ENCODE data around the gene SLC25A44. TPM values are rescaled to one million over a fixed set of nuclear protein-coding genes. Genes with fewer than 3 reads are reported as not detected.

SLC25A44 gene
- total and polyA plus RNA-seq, 2 donors (not counting 1 experiment from before 2014, with no cell fraction given): 14.9 to 27.2 TPM

GRCh38 chr1:156200044-156200443 is 6.1 kb downstream of the SLC25A44 start:
- H3K4me1 ChIP-seq (ENCODE audit: control insufficient read depth in 2 of 2, insufficient read depth in 2 of 2, low read length in 2 of 2): peaks cover 0 to 5% of the 10 kb centered on the region in 2 donors
- H3K27me3 Mint-ChIP-seq: no peaks in the 10 kb centered on the region
- no peaks in the 10 kb centered on the region for H3K9me3 Mint-ChIP-seq (ENCODE audit: insufficient read depth)
- no peak for ATAC-seq (ENCODE audit: low read depth)
- no peak overlapping the region for H2AFZ ChIP-seq (ENCODE audit: insufficient read depth, low read depth, low read length, poor library complexity, severe bottlenecking)
- TF ChIP-seq EZH2 (IDR thresholded peaks at IDR 0.05; ENCODE audit: borderline replicate concordance, insufficient read depth, low read depth, low read length, poor library complexity, severe bottlenecking): no peak
- TF ChIP-seq, protein P1, sequence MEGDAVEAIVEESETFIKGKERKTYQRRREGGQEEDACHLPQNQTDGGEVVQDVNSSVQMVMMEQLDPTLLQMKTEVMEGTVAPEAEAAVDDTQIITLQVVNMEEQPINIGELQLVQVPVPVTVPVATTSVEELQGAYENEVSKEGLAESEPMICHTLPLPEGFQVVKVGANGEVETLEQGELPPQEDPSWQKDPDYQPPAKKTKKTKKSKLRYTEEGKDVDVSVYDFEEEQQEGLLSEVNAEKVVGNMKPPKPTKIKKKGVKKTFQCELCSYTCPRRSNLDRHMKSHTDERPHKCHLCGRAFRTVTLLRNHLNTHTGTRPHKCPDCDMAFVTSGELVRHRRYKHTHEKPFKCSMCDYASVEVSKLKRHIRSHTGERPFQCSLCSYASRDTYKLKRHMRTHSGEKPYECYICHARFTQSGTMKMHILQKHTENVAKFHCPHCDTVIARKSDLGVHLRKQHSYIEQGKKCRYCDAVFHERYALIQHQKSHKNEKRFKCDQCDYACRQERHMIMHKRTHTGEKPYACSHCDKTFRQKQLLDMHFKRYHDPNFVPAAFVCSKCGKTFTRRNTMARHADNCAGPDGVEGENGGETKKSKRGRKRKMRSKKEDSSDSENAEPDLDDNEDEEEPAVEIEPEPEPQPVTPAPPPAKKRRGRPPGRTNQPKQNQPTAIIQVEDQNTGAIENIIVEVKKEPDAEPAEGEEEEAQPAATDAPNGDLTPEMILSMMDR (IDR thresholded peaks at IDR 0.05): no peak
- H3K4me1 Mint-ChIP-seq: peaks cover 32% of the 10 kb centered on the region
- no peak overlapping the region for H3K4me2 ChIP-seq (replicated peaks; ENCODE audit: low read depth, low read length, poor library complexity, severe bottlenecking)
- H3K27me3 ChIP-seq (replicated peaks in 1 of 4; ENCODE audit: control extremely low read depth in 1 of 4, control insufficient read depth in 3 of 4, insufficient read depth in 4 of 4, low read length in 3 of 4): no peaks in the 10 kb centered on the region
- no peak overlapping the region for H3K4me3 Mint-ChIP-seq
- DNase-seq: no peak
- intact Hi-C loops (cut with micrococcal nuclease): no loop called here
- H3K9ac ChIP-seq (ENCODE audit: low read length): no peak overlapping the region
- no peak overlapping the region for H3K27ac Mint-ChIP-seq
- H3K79me2 ChIP-seq (ENCODE audit: control insufficient read depth, insufficient read depth, low read length): peaks cover 78% of the 10 kb centered on the region
- no peaks in the 10 kb centered on the region for H3K9me3 ChIP-seq (ENCODE audit: control extremely low read depth in 1 of 3, control insufficient read depth in 2 of 3, insufficient read depth in 1 of 3, low read length in 2 of 3)
- WGBS (ENCODE audit: insufficient coverage): 96% methylated on average over 5 of the region's 8 CpGs
- no peak overlapping the region for H3K27ac ChIP-seq (ENCODE audit: low read length in 2 of 2)
- H3K4me3 ChIP-seq (ENCODE audit: control extremely low read depth in 1 of 5, extremely low read depth in 1 of 5, insufficient read depth in 1 of 5, low read depth in 2 of 5, low read length in 4 of 5): no peak overlapping the region
- H3K36me3 ChIP-seq (replicated peaks in 1 of 2; ENCODE audit: control extremely low read depth in 1 of 2, control insufficient read depth in 1 of 2, extremely low read depth in 1 of 2, insufficient read depth in 2 of 2, low read length in 1 of 2): peaks cover 0 to 52% of the 10 kb centered on the region in 2 experiments
- peaks cover 35% of the 10 kb centered on the region for H4K20me1 ChIP-seq (ENCODE audit: control insufficient read depth, insufficient read depth, low read length, poor library complexity, severe bottlenecking)
- ChIA-PET POLR2A (interaction anchor here (0.6 kb wide), 2 partner anchors 11 to 36 kb away, joined by 4 to 6 read pairs; no protein-coding TSS in a partner anchor), CTCF (interaction anchor here (0.7 to 5.7 kb wide), 5 partner anchors 25 to 103 kb away, joined by 3 to 27 read pairs (median 4); no protein-coding TSS in a partner anchor)

DNA sequence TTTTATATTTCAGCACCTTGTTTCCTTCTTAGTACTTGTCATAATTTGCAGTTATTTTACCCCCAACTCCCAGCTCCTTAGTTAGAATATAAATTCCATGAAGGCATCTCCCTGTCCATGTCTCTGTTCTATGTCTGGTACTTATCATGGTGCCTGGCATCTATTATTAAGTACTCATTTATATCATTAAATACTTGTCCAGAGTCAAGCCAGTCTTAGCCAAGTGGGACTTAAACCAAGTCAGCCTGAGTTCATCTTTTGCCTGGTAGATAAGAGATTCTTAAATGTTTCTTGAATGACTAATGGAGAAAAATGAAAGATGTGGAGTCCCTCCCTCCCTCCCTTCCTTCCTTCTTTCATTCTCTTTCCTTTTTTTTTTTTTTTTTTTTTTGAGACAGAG is 9.4 kb downstream of the SLC25A44 start:
- Histone ChIP-seq H3K9me3 (ENCODE audit: control extremely low read depth in 1 of 3, control insufficient read depth in 2 of 3, insufficient read depth in 1 of 3, low read length in 2 of 3) (no peaks in the 10 kb centered on the region), H3K4me1 (ENCODE audit: control insufficient read depth in 2 of 2, insufficient read depth in 2 of 2, low read length in 2 of 2) (peaks cover 0 to 5% of the 10 kb centered on the region in 2 donors), H3K27ac (ENCODE audit: low read length in 2 of 2) (no peak overlapping the region), H3K4me2 (replicated peaks; ENCODE audit: low read depth, low read length, poor library complexity, severe bottlenecking) (no peak overlapping the region), H3K4me3 (ENCODE audit: control extremely low read depth in 1 of 5, extremely low read depth in 1 of 5, insufficient read depth in 1 of 5, low read depth in 2 of 5, low read length in 4 of 5) (no peak overlapping the region), H3K9ac (ENCODE audit: low read length) (no peak overlapping the region), H2AFZ (ENCODE audit: insufficient read depth, low read depth, low read length, poor library complexity, severe bottlenecking) (no peak overlapping the region), H3K79me2 (ENCODE audit: control insufficient read depth, insufficient read depth, low read length) (peaks cover 71% of the 10 kb centered on the region), H3K27me3 (replicated peaks in 1 of 4; ENCODE audit: control extremely low read depth in 1 of 4, control insufficient read depth in 3 of 4, insufficient read depth in 4 of 4, low read length in 3 of 4) (no peaks in the 10 kb centered on the region), H3K36me3 (replicated peaks in 1 of 2; ENCODE audit: control extremely low read depth in 1 of 2, control insufficient read depth in 1 of 2, extremely low read depth in 1 of 2, insufficient read depth in 2 of 2, low read length in 1 of 2) (peaks cover 0 to 42% of the 10 kb centered on the region in 2 experiments), H4K20me1 (ENCODE audit: control insufficient read depth, insufficient read depth, low read length, poor library complexity, severe bottlenecking) (peaks cover 21% of the 10 kb centered on the region)
- intact Hi-C loops (cut with micrococcal nuclease): no loop called here
- H3K27me3 Mint-ChIP-seq: no peaks in the 10 kb centered on the region
- H3K4me3 Mint-ChIP-seq: no peak overlapping the region
- ChIA-PET POLR2A (no interaction called here), CTCF (no interaction called here)
- ATAC-seq (ENCODE audit: low read depth) (no peak), DNase-seq (no peak)
- H3K9me3 Mint-ChIP-seq (ENCODE audit: insufficient read depth): no peaks in the 10 kb centered on the region
- H3K27ac Mint-ChIP-seq: no peak overlapping the region
- TF ChIP-seq EZH2 (IDR thresholded peaks at IDR 0.05; ENCODE audit: borderline replicate concordance, insufficient read depth, low read depth, low read length, poor library complexity, severe bottlenecking): no peak
- TF ChIP-seq, protein P1 (IDR thresholded peaks at IDR 0.05): no peak
- peaks cover 13% of the 10 kb centered on the region for H3K4me1 Mint-ChIP-seq
